ENCODE measurements around the gene PTGDS. TPM values are rescaled to one million over a fixed set of nuclear protein-coding genes. Genes with fewer than 3 reads are reported as not detected.

The PTGDS gene
- total RNA-seq, 4 donors from 2014 or later, result 6.8 to 59.1 (median 17.8) TPM

DNA sequence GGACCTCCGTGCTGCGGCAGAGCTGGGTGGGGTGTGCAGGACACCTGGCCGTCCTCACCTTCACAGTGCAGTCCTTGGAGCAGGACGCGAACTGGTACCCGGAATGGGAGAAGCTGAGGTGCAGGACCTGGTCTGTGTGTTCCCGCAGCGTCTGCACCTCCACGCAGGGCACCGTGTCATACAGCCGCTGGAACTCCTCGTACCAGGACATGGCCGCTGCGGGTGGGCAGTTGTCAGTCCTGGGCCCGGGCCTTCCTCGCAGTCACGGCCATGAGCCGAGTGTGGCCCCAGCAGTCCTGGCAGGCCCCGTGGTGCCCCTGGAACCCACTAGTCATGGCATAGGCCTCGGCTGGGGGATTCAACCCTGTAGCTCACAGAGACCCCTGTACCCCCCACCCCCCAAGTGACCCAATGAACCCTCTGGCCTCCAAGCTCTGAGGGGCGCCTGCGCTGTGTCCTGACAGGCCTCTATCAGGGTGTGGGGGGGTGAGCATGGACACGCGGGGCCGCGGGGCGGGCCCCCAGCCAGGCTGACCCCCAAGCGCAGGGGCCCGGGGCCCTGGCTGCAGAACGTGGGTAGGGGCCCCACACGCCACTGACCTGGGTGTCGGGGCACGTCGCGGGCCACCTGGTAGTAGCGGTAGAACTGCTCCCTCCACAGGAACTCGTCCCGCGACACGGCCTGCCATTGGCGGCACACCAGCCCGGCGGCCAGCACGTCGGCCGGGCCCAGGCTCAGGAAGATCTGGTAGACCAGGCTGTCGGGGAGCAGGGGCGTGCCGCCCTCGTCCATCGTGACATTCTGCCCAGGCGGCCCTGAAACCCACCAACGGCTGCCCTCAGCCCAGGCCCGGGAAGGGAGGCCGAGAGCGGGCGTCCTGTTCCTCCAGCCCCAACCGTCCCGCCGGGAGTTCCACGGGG, 33.8 kb upstream of the PTGDS start:
- H3K27ac ChIP-seq, result peak overlapping the region; percentile 90 to 96 (median 92)
- no peaks in the 10 kb centered on the region for H3K27me3 ChIP-seq
- TF ChIP-seq POLR2A (IDR thresholded peaks at IDR 0.05) (peak; percentile 2), POLR2AphosphoS5 (IDR thresholded peaks at IDR 0.05) (no peak)
- H3K4me1 ChIP-seq, result peaks cover 7 to 27% (median 14%) of the 10 kb centered on the region in 4 donors
- H3K36me3 ChIP-seq, result peaks cover 0 to 26% (median 14%) of the 10 kb centered on the region in 4 donors
- no peaks in the 10 kb centered on the region for H3K9me3 ChIP-seq
- WGBS, 2 donors (ENCODE audit: low coverage in 1 of 2), result 11% methylated on average over 26 of the region's 61 CpGs; no CpG with 5 or more reads in 1 of the 2 donors
- in situ Hi-C loops (cut with MboI; ENCODE audit: low pct_ligation_motif_present in 1 of 4, low pct_unique_long_range_greater_than_20kb in 1 of 4, low sequenced_read_pairs in 3 of 4), result no loop called here
- peak; percentile 43 for DNase-seq
- H3K4me3 ChIP-seq, result peak overlapping the region; percentile 36 to 97 (median 79)
- intact Hi-C loops (cut with DNase I; ENCODE audit: low total_unique reads), result loop anchor here (10.0 kb wide), 1 partner anchor 79 kb away; the partner anchor contains the start of gene EDF1

- TF ChIP-seq POLR2A (IDR thresholded peaks at IDR 0.05), result peak; percentile 7
- TF ChIP-seq, protein P1, sequence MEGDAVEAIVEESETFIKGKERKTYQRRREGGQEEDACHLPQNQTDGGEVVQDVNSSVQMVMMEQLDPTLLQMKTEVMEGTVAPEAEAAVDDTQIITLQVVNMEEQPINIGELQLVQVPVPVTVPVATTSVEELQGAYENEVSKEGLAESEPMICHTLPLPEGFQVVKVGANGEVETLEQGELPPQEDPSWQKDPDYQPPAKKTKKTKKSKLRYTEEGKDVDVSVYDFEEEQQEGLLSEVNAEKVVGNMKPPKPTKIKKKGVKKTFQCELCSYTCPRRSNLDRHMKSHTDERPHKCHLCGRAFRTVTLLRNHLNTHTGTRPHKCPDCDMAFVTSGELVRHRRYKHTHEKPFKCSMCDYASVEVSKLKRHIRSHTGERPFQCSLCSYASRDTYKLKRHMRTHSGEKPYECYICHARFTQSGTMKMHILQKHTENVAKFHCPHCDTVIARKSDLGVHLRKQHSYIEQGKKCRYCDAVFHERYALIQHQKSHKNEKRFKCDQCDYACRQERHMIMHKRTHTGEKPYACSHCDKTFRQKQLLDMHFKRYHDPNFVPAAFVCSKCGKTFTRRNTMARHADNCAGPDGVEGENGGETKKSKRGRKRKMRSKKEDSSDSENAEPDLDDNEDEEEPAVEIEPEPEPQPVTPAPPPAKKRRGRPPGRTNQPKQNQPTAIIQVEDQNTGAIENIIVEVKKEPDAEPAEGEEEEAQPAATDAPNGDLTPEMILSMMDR (IDR thresholded peaks at IDR 0.05), result no peak
- DNase-seq, result no peak
- peaks cover 7 to 33% (median 19%) of the 10 kb centered on the region in 4 donors for H3K4me1 ChIP-seq
- intact Hi-C loops (cut with DNase I; ENCODE audit: low total_unique reads) (loop anchor here (10.0 kb wide), 1 partner anchor 79 kb away; the partner anchor contains the start of gene EDF1), in situ Hi-C loops (cut with MboI; ENCODE audit: low pct_ligation_motif_present in 1 of 4, low pct_unique_long_range_greater_than_20kb in 1 of 4, low sequenced_read_pairs in 3 of 4) (no loop called here)
- no peaks in the 10 kb centered on the region for H3K9me3 ChIP-seq
- H3K27ac ChIP-seq, result peak overlapping the region; percentile 90 to 96 (median 92)
- H3K27me3 ChIP-seq, result no peaks in the 10 kb centered on the region
- peak overlapping the region; percentile 36 to 97 (median 79) for H3K4me3 ChIP-seq
- peaks cover 0 to 26% (median 14%) of the 10 kb centered on the region in 4 donors for H3K36me3 ChIP-seq
- WGBS, 2 donors (ENCODE audit: low coverage in 1 of 2), result 0% methylated on average over 35 of the region's 45 CpGs; no CpG with 5 or more reads in 1 of the 2 donors
Measured at GRCh38 chr9:136944212-136944518, 33.1 kb upstream of the PTGDS start.

DNA sequence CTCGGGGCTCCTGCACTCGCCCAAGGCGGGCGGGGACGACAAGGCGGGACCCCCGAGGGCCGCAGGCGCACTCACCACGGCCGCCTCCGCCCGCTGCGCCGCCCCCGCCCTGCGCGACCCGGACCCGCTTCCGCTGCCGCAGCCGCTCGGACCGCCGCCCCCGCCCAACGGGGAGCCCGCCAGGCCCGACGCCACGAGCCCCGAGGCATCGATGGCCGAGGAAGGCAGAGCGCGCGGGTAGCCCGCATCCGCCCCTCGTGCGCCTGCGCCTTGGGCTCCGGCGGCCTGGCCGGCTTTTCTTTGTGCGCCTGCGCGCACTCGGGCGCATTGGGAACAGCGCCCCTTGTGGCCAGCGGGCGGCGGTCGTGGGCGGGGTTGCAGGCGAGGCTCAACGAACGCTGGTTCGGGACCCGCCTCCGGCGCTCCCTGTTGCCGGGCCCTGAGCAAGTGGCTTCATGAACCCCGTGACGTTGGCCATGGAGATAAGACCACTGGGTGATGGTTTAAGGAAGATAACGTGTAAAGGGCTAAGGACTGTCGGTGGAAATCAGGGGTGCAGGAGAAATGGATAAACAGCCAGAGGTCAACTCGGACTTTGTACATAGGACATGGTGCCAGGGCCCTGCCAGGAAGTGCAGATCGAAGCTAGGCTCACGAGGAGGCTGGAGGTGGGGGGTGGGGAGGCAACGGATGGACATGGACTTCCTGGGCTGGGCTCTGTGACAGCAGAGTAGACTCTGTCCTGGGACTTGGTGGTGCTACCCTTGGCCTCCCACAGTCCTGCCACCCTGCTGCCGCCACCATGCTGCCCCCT, 32.6 kb upstream of the PTGDS start, which contains the start of the genes C8G and FBXW5:
Gene C8G, plus strand, starts transcription at position 725 of the 814 bp plus-strand sequence. Its CDS starts 78 bp downstream, at position 803.
Gene FBXW5, minus strand, starts transcription at position 220 of the 814 bp plus-strand sequence. CDS start 655 bp downstream, outside the sequence.
- in situ Hi-C loops (cut with MboI; ENCODE audit: low pct_ligation_motif_present in 1 of 4, low pct_unique_long_range_greater_than_20kb in 1 of 4, low sequenced_read_pairs in 3 of 4) (no loop called here), intact Hi-C loops (cut with DNase I; ENCODE audit: low total_unique reads) (loop anchor here (5.0 to 10.0 kb wide), 2 partner anchors 80 to 88 kb away; partner anchors contain the start of genes EDF1 and FUT7)
- 4% methylated on average over 73 of the region's 74 CpGs; no CpG with 5 or more reads in 1 of the 2 donors for WGBS, 2 donors (ENCODE audit: low coverage in 1 of 2)
- peaks cover 7 to 37% (median 23%) of the 10 kb centered on the region in 4 donors for H3K4me1 ChIP-seq
- H3K27ac ChIP-seq, result peak within 1 kb of the TSS; percentile 90 to 96 (median 92)
- no peaks in the 10 kb centered on the region for H3K27me3 ChIP-seq
- peaks cover 0 to 26% (median 14%) of the 10 kb centered on the region in 4 donors for H3K36me3 ChIP-seq
- peak; percentile 43 to 82 (median 80) for TF ChIP-seq POLR2AphosphoS5 (IDR thresholded peaks at IDR 0.05)
- peak; percentile 4 for TF ChIP-seq POLR2A (IDR thresholded peaks at IDR 0.05)
- no peak for TF ChIP-seq EP300 (IDR thresholded peaks at IDR 0.05; ENCODE audit: low read depth)
- TF ChIP-seq, protein P1 (IDR thresholded peaks at IDR 0.05), result peak; percentile 98 to 99 (median 99)
- DNase-seq, result peak; percentile 95
- peak within 1 kb of the TSS; percentile 36 to 97 (median 79) for H3K4me3 ChIP-seq
- no peaks in the 10 kb centered on the region for H3K9me3 ChIP-seq

DNA sequence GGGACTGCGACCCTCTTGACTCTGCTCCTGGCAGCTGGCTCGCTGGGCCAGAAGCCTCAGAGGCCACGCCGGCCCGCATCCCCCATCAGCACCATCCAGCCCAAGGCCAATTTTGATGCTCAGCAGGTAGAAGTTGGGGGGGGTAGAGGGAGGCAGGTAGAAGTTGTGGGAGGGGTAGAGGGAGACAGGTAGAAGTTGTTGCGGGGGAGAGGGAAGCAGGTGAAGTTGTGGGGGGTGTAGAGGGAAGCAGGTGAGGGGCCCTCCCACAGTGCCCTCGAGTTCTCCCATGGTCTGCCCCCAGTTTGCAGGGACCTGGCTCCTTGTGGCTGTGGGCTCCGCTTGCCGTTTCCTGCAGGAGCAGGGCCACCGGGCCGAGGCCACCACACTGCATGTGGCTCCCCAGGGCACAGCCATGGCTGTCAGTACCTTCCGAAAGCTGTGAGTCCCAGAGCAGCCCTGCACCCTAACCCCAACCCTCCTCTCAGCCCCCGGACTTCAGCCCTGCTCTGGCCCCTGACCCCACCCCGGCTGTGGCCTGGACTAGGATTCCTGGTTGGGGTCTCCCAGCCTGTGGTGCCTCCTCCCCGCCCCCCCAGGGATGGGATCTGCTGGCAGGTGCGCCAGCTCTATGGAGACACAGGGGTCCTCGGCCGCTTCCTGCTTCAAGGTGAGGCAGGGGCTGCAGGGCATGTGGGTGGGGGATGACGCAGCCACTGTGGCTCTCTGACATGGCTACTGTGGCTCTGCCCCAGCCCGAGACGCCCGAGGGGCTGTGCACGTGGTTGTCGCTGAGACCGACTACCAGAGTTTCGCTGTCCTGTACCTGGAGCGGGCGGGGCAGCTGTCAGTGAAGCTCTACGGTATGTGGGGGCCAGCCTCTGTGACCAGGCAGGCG, 31.7 kb upstream of the PTGDS start:
- no peaks in the 10 kb centered on the region for H3K27me3 ChIP-seq
- H3K4me1 ChIP-seq, result peaks cover 10 to 42% (median 28%) of the 10 kb centered on the region in 4 donors
- H3K4me3 ChIP-seq, result no peak overlapping the region
- peaks cover 0 to 20% (median 11%) of the 10 kb centered on the region in 4 donors for H3K36me3 ChIP-seq
- DNase-seq, result no peak
- TF ChIP-seq EP300 (IDR thresholded peaks at IDR 0.05; ENCODE audit: low read depth) (no peak), POLR2AphosphoS5 (IDR thresholded peaks at IDR 0.05) (no peak), POLR2A (IDR thresholded peaks at IDR 0.05) (no peak)
- TF ChIP-seq, protein P1 (IDR thresholded peaks at IDR 0.05), result no peak
- in situ Hi-C loops (cut with MboI; ENCODE audit: low pct_ligation_motif_present in 1 of 4, low pct_unique_long_range_greater_than_20kb in 1 of 4, low sequenced_read_pairs in 3 of 4), result no loop called here
- intact Hi-C loops (cut with DNase I; ENCODE audit: low total_unique reads), result loop anchor here (5.0 to 10.0 kb wide), 2 partner anchors 81 to 87 kb away; partner anchors contain the start of genes EDF1 and FUT7
- H3K9me3 ChIP-seq, result no peaks in the 10 kb centered on the region
- peak overlapping the region in 1 of 4 donors; percentile 96 for H3K27ac ChIP-seq
- 80 to 85% methylated on average over 1 to 29 of the region's 30 CpGs for WGBS, 2 donors (ENCODE audit: low coverage in 1 of 2)

All from transverse colon (tissue), 4 donors.